OCI-LY1 (cell line): ENCODE results near the gene THBS4.

Experiments
- H2AFZ ChIP-seq: fragments of 200-600 bp; sonication (generic), shearing (Covaris generic); 2 replicates; pipeline ENCODE4 v1.6.0; 2014; ENCODE audit warnings: antibody characterized with exemption, mild to moderate bottlenecking, low read length
- H3F3A ChIP-seq: fragments of 200-600 bp; sonication (generic), shearing (Covaris generic); 2 replicates; pipeline ENCODE4 v1.6.0; 2014; ENCODE audit warnings: mild to moderate bottlenecking, antibody characterized with exemption, low read length, moderate library complexity; ENCODE audit not compliant: insufficient read depth
- H3K27ac ChIP-seq: fragments of 200-600 bp; sonication (generic); 2 replicates; pipeline ENCODE4 v1.5.1; 2014; ENCODE audit warnings: low read length, mixed run types, mild to moderate bottlenecking, low read depth; ENCODE audit not compliant: poor library complexity, severe bottlenecking
- H3K27me3 ChIP-seq: fragments of 200-600 bp; sonication (generic); 2 replicates; pipeline ENCODE4 v1.6.0; 2014; ENCODE audit warnings: antibody characterized with exemption, mild to moderate bottlenecking, low read length, moderate library complexity; ENCODE audit not compliant: insufficient read depth
- H3K36me3 ChIP-seq: fragments of 200-600 bp; sonication (generic); 2 replicates; pipeline ENCODE4 v1.6.1; 2014; ENCODE audit warnings: mild to moderate bottlenecking, antibody characterized with exemption, low read length, moderate library complexity, mixed read lengths; ENCODE audit not compliant: insufficient read depth
- H3K4me1 ChIP-seq: fragments of 200-600 bp; sonication (generic); 2 replicates; pipeline ENCODE4 v1.5.1; 2014; ENCODE audit warnings: mild to moderate bottlenecking, low read length, moderate library complexity; ENCODE audit not compliant: insufficient read depth, severe bottlenecking
- H3K4me2 ChIP-seq: fragments of 200-600 bp; sonication (generic), shearing (Covaris generic); 2 replicates; pipeline ENCODE4 v1.6.1; 2014; ENCODE audit warnings: low read length
- H3K4me3 ChIP-seq: fragments of 200-600 bp; sonication (generic); 2 replicates; pipeline ENCODE4 v1.5.1; 2014; ENCODE audit warnings: low read length, low read depth, mild to moderate bottlenecking, mixed read lengths; ENCODE audit not compliant: poor library complexity, severe bottlenecking
- H3K79me2 ChIP-seq: fragments of 200-600 bp; shearing (Covaris generic); 2 replicates; pipeline ENCODE4 v1.6.1; 2016; ENCODE audit warnings: mixed run types, low read length, mixed read lengths; ENCODE audit not compliant: insufficient read depth
- H3K9ac ChIP-seq: fragments of 200-600 bp; sonication (generic), shearing (Covaris generic); 2 replicates; pipeline ENCODE4 v1.6.1; 2014; ENCODE audit warnings: mild to moderate bottlenecking, low read length, mixed read lengths
- H3K9me2 ChIP-seq: fragments of 200-600 bp; sonication (generic), shearing (Covaris generic); 2 replicates; pipeline ENCODE4 v1.6.1; 2014; ENCODE audit warnings: low read depth, mild to moderate bottlenecking, low read length, mixed read lengths
- H3K9me3 ChIP-seq: fragments of 200-600 bp; shearing (Covaris generic); 2 replicates; pipeline ENCODE4 v1.6.1; 2014; ENCODE audit warnings: low read length, mixed read lengths
- H4K20me1 ChIP-seq: fragments of 200-600 bp; sonication (generic), shearing (Covaris generic); 2 replicates; pipeline ENCODE4 v1.6.0; 2016; ENCODE audit warnings: mild to moderate bottlenecking, low read length; ENCODE audit not compliant: insufficient read depth
- EZH2 ChIP-seq: fragments of 200-600 bp; sonication (generic), shearing (Covaris generic); IDR thresholded peaks from 2 replicates; pipeline ENCODE4 v1.8.0; 2017; ENCODE audit warnings: borderline replicate concordance, mixed run types, mild to moderate bottlenecking, antibody characterized with exemption, low read length, moderate library complexity, mixed read lengths
- TF ChIP-seq, protein P1 (sequence below): fragments of 200-600 bp; sonication (generic), shearing (Covaris generic); IDR thresholded peaks from 2 replicates; pipeline ENCODE4 v1.5.1; 2017; ENCODE audit warnings: mild to moderate bottlenecking, antibody characterized with exemption, low read length, moderate library complexity, mixed read lengths

Gene THBS4

DNA sequence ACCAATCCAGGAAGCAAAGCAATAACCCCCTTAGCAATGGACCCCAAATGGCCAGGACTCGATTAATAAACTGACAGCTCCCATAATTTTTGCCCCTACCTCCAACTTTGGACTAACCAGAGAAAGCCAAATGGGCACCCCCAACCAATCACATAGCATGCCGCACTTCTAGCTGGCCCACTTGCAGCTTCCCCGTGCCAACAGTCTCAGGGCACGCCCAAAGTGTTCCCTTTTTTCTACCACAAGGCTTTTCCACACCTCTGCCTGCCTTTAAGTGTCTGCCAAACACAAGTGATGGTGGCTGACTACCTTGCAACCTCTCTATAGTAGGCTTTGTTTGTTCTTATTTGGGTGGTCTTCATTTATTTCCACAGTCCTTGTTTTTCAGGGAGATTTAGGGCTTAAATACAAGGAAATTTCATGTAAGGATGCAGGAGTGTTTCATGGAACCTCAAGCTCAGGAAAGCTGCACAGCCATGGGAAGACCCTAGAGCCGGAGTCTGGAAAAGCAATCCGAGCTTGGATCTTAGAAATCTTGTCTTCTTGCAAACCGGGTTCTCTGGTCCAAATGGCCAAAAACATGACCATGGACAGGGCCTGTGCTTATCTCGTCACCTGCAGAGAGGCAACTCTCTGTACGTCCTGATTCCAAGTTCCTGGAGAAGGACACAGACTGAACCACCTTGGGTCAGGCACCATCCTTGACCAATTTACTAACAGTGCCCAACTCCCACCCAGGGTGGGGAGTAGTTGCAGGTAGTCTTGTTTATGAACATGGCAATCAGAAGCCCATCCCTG is 89.2 kb downstream of the THBS4 start:
- H3K36me3 ChIP-seq = no peaks in the 10 kb centered on the region
- no peaks in the 10 kb centered on the region for H3K9me3 ChIP-seq
- no peaks in the 10 kb centered on the region for H3K27me3 ChIP-seq
- TF ChIP-seq, protein P1, sequence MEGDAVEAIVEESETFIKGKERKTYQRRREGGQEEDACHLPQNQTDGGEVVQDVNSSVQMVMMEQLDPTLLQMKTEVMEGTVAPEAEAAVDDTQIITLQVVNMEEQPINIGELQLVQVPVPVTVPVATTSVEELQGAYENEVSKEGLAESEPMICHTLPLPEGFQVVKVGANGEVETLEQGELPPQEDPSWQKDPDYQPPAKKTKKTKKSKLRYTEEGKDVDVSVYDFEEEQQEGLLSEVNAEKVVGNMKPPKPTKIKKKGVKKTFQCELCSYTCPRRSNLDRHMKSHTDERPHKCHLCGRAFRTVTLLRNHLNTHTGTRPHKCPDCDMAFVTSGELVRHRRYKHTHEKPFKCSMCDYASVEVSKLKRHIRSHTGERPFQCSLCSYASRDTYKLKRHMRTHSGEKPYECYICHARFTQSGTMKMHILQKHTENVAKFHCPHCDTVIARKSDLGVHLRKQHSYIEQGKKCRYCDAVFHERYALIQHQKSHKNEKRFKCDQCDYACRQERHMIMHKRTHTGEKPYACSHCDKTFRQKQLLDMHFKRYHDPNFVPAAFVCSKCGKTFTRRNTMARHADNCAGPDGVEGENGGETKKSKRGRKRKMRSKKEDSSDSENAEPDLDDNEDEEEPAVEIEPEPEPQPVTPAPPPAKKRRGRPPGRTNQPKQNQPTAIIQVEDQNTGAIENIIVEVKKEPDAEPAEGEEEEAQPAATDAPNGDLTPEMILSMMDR = no peak
- TF ChIP-seq EZH2 = no peak
- no peak overlapping the region for H3K9ac ChIP-seq
- H3K4me1 ChIP-seq = no peaks in the 10 kb centered on the region
- no peaks in the 10 kb centered on the region for H3F3A ChIP-seq
- H3K4me3 ChIP-seq = no peak overlapping the region
- no peak overlapping the region for H3K27ac ChIP-seq
- no peaks in the 10 kb centered on the region for H4K20me1 ChIP-seq
- H3K79me2 ChIP-seq = no peaks in the 10 kb centered on the region
- no peaks in the 10 kb centered on the region for H3K9me2 ChIP-seq
- no peak overlapping the region for H3K4me2 ChIP-seq
- H2AFZ ChIP-seq = no peak overlapping the region

DNA sequence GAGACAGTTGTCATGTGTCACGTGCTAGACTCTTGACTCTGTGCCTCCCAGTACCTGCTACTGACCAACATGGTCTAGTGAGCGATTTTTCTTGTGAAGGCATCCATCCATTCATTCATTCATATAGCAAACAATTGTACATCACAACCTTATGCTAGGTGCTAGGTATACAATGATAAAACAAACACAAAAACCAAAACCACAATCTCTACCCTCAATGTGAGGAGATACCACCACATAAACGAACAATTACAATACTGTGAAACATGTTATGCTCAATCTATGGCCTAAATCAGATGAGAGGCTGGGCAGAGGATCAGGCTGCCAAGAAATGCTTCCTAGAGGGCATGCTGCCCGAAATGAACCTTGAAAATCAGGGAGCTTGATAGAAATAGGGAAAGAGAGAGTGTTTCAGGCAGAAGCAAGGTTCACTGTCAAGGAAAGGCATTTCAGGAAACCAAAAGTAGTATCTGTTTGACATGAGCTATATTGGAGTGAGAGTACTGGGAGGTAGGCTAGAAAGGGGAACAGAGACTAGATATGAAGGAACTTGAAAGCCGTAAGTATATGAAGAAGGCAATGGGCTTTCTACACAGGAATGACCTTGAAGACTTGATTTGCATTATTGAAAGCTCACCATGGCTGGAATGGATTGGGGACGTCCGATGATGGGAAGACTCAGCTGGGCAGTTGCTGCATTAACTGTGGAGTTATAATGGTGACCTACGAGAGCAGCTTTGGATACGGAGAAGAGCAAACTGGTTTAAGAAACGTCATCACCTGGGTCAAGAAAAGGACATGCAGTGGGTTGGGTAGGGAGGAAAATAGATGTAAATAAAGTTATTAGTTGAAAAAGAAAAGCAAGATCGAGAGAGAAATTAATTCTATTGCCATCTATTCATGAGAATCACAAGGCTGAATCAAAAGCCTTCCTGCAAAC is 90.1 kb downstream of the THBS4 start:
- Histone ChIP-seq H3K4me1 (no peaks in the 10 kb centered on the region), H3K9ac (no peak overlapping the region), H3K4me3 (no peak overlapping the region), H3K4me2 (no peak overlapping the region), H3K9me2 (no peaks in the 10 kb centered on the region), H2AFZ (no peak overlapping the region), H3K27me3 (no peaks in the 10 kb centered on the region), H3K36me3 (no peaks in the 10 kb centered on the region), H3K9me3 (no peaks in the 10 kb centered on the region), H3K27ac (no peak overlapping the region), H4K20me1 (no peaks in the 10 kb centered on the region), H3F3A (no peaks in the 10 kb centered on the region), H3K79me2 (no peaks in the 10 kb centered on the region)
- TF ChIP-seq EZH2 = no peak
- TF ChIP-seq, protein P1 = no peak

DNA sequence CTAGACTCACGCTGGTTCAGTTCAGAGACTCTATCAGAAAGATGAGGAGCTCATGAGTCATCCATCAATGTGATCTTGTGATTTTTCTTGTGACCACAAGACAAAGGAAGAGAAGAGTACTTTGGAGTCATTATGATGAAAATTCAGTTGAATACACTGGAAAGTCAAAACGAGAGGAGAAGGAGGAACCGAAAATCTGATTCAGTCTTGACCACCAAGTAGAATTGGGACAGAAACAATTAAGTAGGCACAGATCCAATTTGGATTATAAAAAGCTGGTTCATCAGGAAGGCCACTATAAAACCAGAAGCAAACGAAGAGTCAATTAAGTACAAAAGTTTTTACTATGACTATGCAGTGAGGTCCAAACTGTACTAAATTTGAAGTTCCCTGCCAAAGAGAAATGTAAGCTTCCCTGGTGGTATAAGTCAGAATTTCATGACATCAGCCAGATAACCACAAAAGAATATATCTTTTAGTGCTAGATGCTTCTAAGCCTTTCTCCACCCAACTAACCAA is 90.9 kb downstream of the THBS4 start:
- no peaks in the 10 kb centered on the region for H3K27me3 ChIP-seq
- H3K27ac ChIP-seq = no peak overlapping the region
- TF ChIP-seq, protein P1 = no peak
- TF ChIP-seq EZH2 = no peak
- H3F3A ChIP-seq = 0 out of 2 replicates have a peak, but pooled peaks cover 3% of the 10 kb centered on the region
- no peak overlapping the region for H2AFZ ChIP-seq
- H3K4me1 ChIP-seq = no peaks in the 10 kb centered on the region
- no peaks in the 10 kb centered on the region for H3K9me3 ChIP-seq
- no peaks in the 10 kb centered on the region for H3K36me3 ChIP-seq
- no peak overlapping the region for H3K4me3 ChIP-seq
- no peaks in the 10 kb centered on the region for H3K9me2 ChIP-seq
- H3K4me2 ChIP-seq = no peak overlapping the region
- H3K79me2 ChIP-seq = no peaks in the 10 kb centered on the region
- H4K20me1 ChIP-seq = no peaks in the 10 kb centered on the region
- no peak overlapping the region for H3K9ac ChIP-seq
